ENCODE measurements around the gene TMEM207.

Gene TMEM207

GRCh38 chr3:190455828-190456227, 6.1 kb upstream of the TMEM207 start:
- Histone ChIP-seq H4K20me1 (ENCODE audit: insufficient read depth, low read length, poor library complexity, severe bottlenecking) (no peaks in the 10 kb centered on the region), H3K79me2 (ENCODE audit: insufficient read depth, low read length) (no peaks in the 10 kb centered on the region), H3F3A (ENCODE audit: low read depth) (no peaks in the 10 kb centered on the region), H3K27me3 (ENCODE audit: insufficient read depth, low read length, poor library complexity, severe bottlenecking) (no peaks in the 10 kb centered on the region), H3K36me3 (ENCODE audit: insufficient read depth, low read length) (no peaks in the 10 kb centered on the region), H3K4me1 (ENCODE audit: insufficient read depth, low read length, poor library complexity, severe bottlenecking) (no peaks in the 10 kb centered on the region), H3K9me2 (replicated peaks; ENCODE audit: low read depth, low read length) (no peaks in the 10 kb centered on the region), H3K4me2 (ENCODE audit: low read depth, low read length, poor library complexity, severe bottlenecking) (no peak overlapping the region), H2AFZ (ENCODE audit: low read length) (no peak overlapping the region), H3K9me3 (ENCODE audit: insufficient read depth, low read depth, low read length) (no peaks in the 10 kb centered on the region), H3K4me3 (ENCODE audit: low read length, poor library complexity, severe bottlenecking) (no peak overlapping the region), H3K9ac (ENCODE audit: low read depth, low read length, poor library complexity, severe bottlenecking) (no peak overlapping the region)
- TF ChIP-seq, protein P1, sequence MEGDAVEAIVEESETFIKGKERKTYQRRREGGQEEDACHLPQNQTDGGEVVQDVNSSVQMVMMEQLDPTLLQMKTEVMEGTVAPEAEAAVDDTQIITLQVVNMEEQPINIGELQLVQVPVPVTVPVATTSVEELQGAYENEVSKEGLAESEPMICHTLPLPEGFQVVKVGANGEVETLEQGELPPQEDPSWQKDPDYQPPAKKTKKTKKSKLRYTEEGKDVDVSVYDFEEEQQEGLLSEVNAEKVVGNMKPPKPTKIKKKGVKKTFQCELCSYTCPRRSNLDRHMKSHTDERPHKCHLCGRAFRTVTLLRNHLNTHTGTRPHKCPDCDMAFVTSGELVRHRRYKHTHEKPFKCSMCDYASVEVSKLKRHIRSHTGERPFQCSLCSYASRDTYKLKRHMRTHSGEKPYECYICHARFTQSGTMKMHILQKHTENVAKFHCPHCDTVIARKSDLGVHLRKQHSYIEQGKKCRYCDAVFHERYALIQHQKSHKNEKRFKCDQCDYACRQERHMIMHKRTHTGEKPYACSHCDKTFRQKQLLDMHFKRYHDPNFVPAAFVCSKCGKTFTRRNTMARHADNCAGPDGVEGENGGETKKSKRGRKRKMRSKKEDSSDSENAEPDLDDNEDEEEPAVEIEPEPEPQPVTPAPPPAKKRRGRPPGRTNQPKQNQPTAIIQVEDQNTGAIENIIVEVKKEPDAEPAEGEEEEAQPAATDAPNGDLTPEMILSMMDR (conservative IDR thresholded peaks at IDR 0.05; ENCODE audit: low read length) = no peak
- TF ChIP-seq EZH2phosphoT487 (IDR thresholded peaks at IDR 0.05; ENCODE audit: borderline replicate concordance) = no peak

- no peaks in the 10 kb centered on the region for H3F3A ChIP-seq (ENCODE audit: low read depth)
- no peaks in the 10 kb centered on the region for H3K36me3 ChIP-seq (ENCODE audit: insufficient read depth, low read length)
- no peaks in the 10 kb centered on the region for H3K27me3 ChIP-seq (ENCODE audit: insufficient read depth, low read length, poor library complexity, severe bottlenecking)
- no peak for TF ChIP-seq EZH2phosphoT487 (IDR thresholded peaks at IDR 0.05; ENCODE audit: borderline replicate concordance)
- TF ChIP-seq, protein P1 (conservative IDR thresholded peaks at IDR 0.05; ENCODE audit: low read length) = no peak
- H2AFZ ChIP-seq (ENCODE audit: low read length) = no peak overlapping the region
- H3K79me2 ChIP-seq (ENCODE audit: insufficient read depth, low read length) = no peaks in the 10 kb centered on the region
- no peaks in the 10 kb centered on the region for H3K9me3 ChIP-seq (ENCODE audit: insufficient read depth, low read depth, low read length)
- no peaks in the 10 kb centered on the region for H4K20me1 ChIP-seq (ENCODE audit: insufficient read depth, low read length, poor library complexity, severe bottlenecking)
- H3K9ac ChIP-seq (ENCODE audit: low read depth, low read length, poor library complexity, severe bottlenecking) = no peak overlapping the region
- peaks cover 8% of the 10 kb centered on the region for H3K4me1 ChIP-seq (ENCODE audit: insufficient read depth, low read length, poor library complexity, severe bottlenecking)
- H3K9me2 ChIP-seq (replicated peaks; ENCODE audit: low read depth, low read length) = no peaks in the 10 kb centered on the region
- no peak overlapping the region for H3K4me3 ChIP-seq (ENCODE audit: low read length, poor library complexity, severe bottlenecking)
- no peak overlapping the region for H3K4me2 ChIP-seq (ENCODE audit: low read depth, low read length, poor library complexity, severe bottlenecking)
Measured at GRCh38 chr3:190448256-190448655, 1.4 kb downstream of the TMEM207 start.

- Histone ChIP-seq H3K27me3 (ENCODE audit: insufficient read depth, low read length, poor library complexity, severe bottlenecking) (no peaks in the 10 kb centered on the region), H3K4me2 (ENCODE audit: low read depth, low read length, poor library complexity, severe bottlenecking) (peak overlapping the region; percentile 46), H3K9me2 (replicated peaks; ENCODE audit: low read depth, low read length) (no peaks in the 10 kb centered on the region), H4K20me1 (ENCODE audit: insufficient read depth, low read length, poor library complexity, severe bottlenecking) (no peaks in the 10 kb centered on the region), H3K79me2 (ENCODE audit: insufficient read depth, low read length) (no peaks in the 10 kb centered on the region), H3K4me1 (ENCODE audit: insufficient read depth, low read length, poor library complexity, severe bottlenecking) (peaks cover 8% of the 10 kb centered on the region), H3K36me3 (ENCODE audit: insufficient read depth, low read length) (no peaks in the 10 kb centered on the region), H3K4me3 (ENCODE audit: low read length, poor library complexity, severe bottlenecking) (peak overlapping the region; percentile 19), H3F3A (ENCODE audit: low read depth) (no peaks in the 10 kb centered on the region), H3K9me3 (ENCODE audit: insufficient read depth, low read depth, low read length) (no peaks in the 10 kb centered on the region), H2AFZ (ENCODE audit: low read length) (0 out of 2 replicates have a peak overlapping the region, but pooled peaks have one; percentile 42), H3K9ac (ENCODE audit: low read depth, low read length, poor library complexity, severe bottlenecking) (no peak overlapping the region)
- TF ChIP-seq EZH2phosphoT487 (IDR thresholded peaks at IDR 0.05; ENCODE audit: borderline replicate concordance) = no peak
- TF ChIP-seq, protein P1 (conservative IDR thresholded peaks at IDR 0.05; ENCODE audit: low read length) = no peak
Measured at GRCh38 chr3:190446573-190447279, 3.0 kb downstream of the TMEM207 start.

Measured in Loucy (cell line).